NCI-H1694 treated with DMSO at 0.1 percent for 48 hours (cell line): ENCODE measurements around the gene PGR.

Source experiments
- DNase-seq: peaks from one replicate; lab custom pipeline; 2025; lab: John Stamatoyannopoulos, UW

Gene PGR

GRCh38 chr11:101129203-101129943 is at the start of gene PGR:
TSS of gene PGR (minus strand) at chr11:101129813. CDS start at chr11:101129070, 743 bp downstream.
- DNase-seq: no peak

GRCh38 chr11:101176381-101176780 is 46.8 kb upstream of the PGR start:
- DNase-seq: no peak

GRCh38 chr11:101169944-101170343 is 40.3 kb upstream of the PGR start:
- DNase-seq: no peak

GRCh38 chr11:101166038-101166437 is 36.4 kb upstream of the PGR start:
- DNase-seq: no peak

- no peak for DNase-seq
Observed at GRCh38 chr11:101158119-101158518, 28.5 kb upstream of the PGR start.

GRCh38 chr11:101138245-101138930 is 8.8 kb upstream of the PGR start:
- no peak for DNase-seq

- DNase-seq: no peak
Observed at GRCh38 chr11:101133190-101133589, 3.6 kb upstream of the PGR start.

- DNase-seq: no peak
Observed at GRCh38 chr11:101128571-101129202, 926 bp downstream of the PGR start.

- no peak for DNase-seq
Observed at GRCh38 chr11:101127699-101128570, 1.7 kb downstream of the PGR start.

GRCh38 chr11:101127197-101127698 is 2.4 kb downstream of the PGR start:
- no peak for DNase-seq

- DNase-seq: no peak
Observed at GRCh38 chr11:101126551-101127196, 2.9 kb downstream of the PGR start.

- no peak for DNase-seq
Observed at GRCh38 chr11:101115671-101116160, 13.9 kb downstream of the PGR start.

- no peak for DNase-seq
Observed at GRCh38 chr11:101113540-101113939, 16.1 kb downstream of the PGR start.

GRCh38 chr11:101104716-101105115 is 24.9 kb downstream of the PGR start:
- no peak for DNase-seq

- no peak for DNase-seq
Observed at GRCh38 chr11:101103433-101103832, 26.2 kb downstream of the PGR start.

GRCh38 chr11:101100601-101101000 is 29.0 kb downstream of the PGR start:
- DNase-seq: no peak

GRCh38 chr11:101096036-101096704 is 33.4 kb downstream of the PGR start:
- no peak for DNase-seq

- DNase-seq: no peak
Observed at GRCh38 chr11:101091781-101092180, 37.8 kb downstream of the PGR start.

GRCh38 chr11:101090679-101091270 is 38.8 kb downstream of the PGR start:
- no peak for DNase-seq

GRCh38 chr11:101083335-101083734 is 46.3 kb downstream of the PGR start:
- no peak for DNase-seq
